HG03354 (cell line): Measurements from ENCODE around the gene SMIM1.

ENCODE experiments used
- ATAC-seq: cut with Tn5 transposase; IDR thresholded peaks from one replicate; pipeline ENCODE4 v1.9.1; 2021; ENCODE audit warnings: mild to moderate bottlenecking; ENCODE audit not compliant: unreplicated experiment, poor library complexity, severe bottlenecking

Gene SMIM1

DNA sequence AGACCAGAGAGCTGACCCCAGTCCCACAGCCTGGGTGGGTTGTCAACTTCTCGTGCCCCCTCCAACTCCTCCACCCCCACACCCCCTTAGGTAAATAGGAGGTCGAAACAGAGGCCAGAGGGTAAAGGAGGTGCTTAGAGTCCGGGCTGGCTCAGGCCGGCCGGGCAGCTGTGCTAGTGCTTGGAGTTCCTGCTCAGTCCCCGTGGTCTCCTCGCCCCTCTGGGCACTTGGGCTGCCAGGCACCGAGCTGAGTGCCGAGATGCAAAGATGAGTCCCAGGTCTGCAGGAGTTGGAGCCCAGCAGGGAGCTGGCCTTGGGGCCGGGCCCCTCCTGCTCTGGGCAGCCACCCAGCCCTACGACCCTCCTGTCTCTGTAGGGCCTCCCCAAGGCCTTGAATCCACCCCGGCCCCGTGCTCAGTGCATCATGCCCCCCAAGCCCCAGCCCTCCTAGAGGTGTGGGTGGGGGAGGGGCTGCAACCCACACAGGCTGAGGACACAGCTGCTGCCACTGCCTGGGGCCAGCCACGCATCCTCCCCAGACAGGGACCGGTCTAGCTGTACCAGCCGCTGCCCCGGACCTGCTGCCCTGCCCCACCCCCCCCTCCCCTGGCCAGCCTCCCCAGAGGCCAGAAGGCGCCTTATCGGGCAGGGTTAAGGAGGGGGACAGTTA, 1.9 kb downstream of the SMIM1 start:
- ATAC-seq: no peak

GRCh38 chr1:3774946-3775489, 2.5 kb downstream of the SMIM1 start:
- no peak for ATAC-seq

- ATAC-seq: no peak
Measured at GRCh38 chr1:3775490-3776230, 3.1 kb downstream of the SMIM1 start.

DNA sequence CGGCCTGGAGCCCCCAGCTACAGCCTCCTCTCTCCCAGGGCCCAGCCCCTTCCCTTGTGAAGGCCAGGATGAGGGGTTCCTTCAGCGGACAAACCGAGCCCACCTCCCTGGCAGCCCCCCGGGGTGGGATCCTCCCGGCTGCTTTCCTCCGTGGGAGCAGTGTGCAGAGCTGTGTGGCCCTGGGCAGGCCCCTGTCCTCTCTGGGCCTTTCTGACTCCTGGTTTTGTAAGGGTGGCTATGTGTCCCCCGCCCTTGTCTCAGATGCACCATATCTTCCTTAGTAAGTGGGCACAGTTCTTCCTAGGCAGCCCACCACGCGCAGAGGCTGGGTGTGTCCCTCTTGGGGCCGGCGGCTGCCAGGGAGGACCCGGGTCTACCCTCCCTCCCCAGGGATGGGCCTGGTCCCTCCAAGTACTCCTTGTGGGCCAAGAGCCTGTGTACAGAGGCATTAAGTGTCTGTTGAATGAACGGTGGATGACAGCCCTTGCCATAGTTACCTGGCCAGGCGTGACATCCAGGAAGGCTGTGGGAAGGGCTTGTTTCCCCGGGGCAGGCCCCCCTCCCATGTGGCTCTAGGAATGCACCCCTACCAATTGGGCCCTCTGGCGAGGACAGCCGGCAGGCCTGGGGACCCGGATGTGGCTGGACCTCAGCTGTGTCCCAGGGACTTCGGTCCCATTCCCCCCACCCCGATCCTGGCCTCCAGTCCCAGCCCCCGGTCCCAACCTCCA, 3.8 kb downstream of the SMIM1 start:
- ATAC-seq: no peak

- no peak for ATAC-seq
Measured at GRCh38 chr1:3777078-3777547, 4.6 kb downstream of the SMIM1 start.

DNA sequence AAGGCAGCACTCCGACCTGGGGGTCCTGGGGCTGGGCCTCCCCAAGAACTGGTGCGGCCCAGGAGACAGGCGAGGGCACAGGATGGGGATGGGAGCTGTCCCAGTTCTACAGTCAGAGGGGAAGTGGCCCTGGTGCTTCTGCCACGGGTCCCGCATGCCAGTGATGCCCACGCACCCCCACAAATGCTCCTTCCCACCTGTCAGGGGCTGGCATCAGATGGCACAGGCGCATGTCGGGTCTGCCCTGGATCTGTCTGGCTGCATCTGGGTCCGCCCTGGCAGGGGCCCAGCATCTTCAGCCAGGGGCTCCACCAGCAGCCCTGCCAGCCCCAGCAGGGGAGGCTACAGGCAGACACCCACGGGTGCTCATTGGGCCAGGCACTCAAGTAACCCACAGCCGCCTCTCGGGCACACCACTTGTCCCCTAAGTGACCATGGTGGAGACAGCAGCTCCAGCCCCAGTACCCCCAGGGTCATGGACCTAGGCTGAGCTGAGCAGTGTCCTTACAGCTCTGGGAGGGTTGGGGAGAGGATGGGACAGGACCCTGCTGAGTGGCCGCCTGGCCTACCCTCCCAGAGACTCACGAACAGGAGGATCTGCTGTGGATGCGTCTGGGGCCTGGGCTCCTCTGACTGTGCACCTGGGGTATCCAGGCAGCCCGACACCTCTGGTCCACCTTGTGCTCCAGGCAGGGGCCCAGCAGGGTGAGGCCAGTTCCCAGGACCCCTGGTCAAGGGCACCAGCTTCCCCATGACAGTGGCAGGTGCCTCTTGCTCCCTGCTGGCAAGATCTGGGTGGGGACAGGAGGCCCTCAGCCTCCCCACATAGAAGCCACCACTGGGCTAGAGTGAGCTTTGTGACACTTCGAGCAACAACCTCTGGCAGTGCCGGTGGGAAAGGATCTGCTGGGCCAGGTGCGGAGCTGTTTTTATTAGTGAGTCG, 5.4 kb downstream of the SMIM1 start:
- ATAC-seq: no peak

- no peak for ATAC-seq
Measured at GRCh38 chr1:3778590-3779264, 6.2 kb downstream of the SMIM1 start.

DNA sequence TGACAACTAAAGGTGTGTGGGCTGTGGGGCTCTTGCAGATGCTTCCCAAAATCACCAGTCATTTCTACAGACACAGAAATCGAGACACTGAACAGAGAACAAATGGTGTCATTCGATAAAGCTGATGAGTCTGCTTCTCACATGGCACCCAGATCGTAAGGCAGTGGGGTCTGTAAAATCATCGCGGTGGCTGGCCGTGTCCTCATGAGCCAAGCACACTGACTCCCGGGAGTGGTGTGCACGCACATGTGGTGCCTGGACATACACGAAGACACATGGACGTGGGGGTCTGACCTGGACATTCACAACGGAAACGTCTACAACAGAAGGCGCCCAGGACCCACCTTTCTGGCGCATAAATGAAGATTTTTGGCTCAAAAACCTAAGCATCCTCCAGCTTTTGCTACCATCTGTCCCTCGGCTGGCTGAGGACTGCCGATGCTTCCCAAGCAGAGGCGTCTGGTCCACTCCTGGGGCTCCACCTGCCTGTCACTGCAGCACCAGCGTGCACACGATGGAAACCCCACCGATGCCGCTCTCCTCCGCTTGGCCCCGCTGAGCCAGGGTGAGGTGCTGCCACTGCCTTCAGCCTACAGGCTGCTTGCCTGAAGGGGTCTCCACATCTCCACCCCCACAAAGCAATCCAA, 6.8 kb downstream of the SMIM1 start:
- no peak for ATAC-seq

- no peak for ATAC-seq
Measured at GRCh38 chr1:3779912-3780416, 7.4 kb downstream of the SMIM1 start.

DNA sequence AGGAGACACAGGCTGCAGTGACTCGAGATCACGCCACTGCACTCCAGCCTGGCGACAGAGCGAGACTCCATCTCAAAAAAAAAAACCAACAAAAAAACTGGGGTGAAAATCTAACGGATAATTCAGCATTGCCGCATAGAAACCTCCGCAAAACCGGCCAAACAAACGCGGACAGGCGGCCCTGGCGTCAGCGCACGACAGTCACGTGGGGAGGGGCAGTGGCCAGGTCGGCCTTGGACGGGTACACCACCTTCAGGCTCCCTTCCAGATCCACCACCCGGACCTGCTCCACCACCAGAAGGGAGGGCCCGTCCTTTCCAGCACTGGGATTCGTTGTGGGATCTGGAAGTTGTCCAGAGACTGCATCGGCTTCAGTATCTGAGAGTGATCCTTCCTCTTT, 8.4 kb downstream of the SMIM1 start:
- no peak for ATAC-seq

GRCh38 chr1:3783651-3784474, 11.3 kb downstream of the SMIM1 start:
- ATAC-seq: no peak

GRCh38 chr1:3785045-3785444, 12.5 kb downstream of the SMIM1 start:
- no peak for ATAC-seq

DNA sequence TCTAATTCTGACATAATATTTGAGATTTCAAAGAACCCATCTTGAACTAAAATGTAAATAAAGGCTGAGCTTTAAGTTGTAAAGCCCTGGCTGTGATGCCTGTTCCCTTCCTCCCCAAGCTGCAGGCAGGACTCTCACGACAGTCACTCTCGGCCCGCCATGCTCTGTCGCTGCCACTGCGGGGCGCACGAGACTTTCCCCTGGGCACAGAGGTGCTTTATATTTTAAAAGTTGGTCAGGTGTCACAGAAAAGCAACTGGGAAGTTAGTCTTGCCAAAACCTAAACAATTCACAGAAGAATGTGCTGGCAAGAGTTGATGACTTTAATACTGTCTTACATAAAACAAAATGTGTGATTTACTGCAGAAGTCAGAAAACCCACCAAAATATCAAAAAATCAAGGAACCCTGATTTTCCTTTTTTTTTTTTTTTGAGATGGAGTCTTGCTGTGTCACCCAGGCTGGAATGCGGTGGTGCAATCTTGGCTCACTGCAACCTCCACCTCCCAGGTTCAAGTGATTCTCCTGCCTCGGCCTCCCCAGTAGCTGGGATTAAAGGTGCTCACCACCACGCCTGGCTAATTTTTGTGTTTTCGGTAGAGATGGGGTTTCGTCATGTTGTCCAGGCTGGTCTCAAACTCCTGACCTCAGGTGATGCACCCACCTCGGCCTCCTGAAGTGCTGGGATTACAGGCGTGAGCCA, 13.1 kb downstream of the SMIM1 start:
- no peak for ATAC-seq

- ATAC-seq: no peak
Measured at GRCh38 chr1:3786468-3787348, 14.2 kb downstream of the SMIM1 start.

- no peak for ATAC-seq
Measured at GRCh38 chr1:3787349-3787715, 14.8 kb downstream of the SMIM1 start.
